ENCODE data around the gene NR2E3.

NR2E3 gene

DNA sequence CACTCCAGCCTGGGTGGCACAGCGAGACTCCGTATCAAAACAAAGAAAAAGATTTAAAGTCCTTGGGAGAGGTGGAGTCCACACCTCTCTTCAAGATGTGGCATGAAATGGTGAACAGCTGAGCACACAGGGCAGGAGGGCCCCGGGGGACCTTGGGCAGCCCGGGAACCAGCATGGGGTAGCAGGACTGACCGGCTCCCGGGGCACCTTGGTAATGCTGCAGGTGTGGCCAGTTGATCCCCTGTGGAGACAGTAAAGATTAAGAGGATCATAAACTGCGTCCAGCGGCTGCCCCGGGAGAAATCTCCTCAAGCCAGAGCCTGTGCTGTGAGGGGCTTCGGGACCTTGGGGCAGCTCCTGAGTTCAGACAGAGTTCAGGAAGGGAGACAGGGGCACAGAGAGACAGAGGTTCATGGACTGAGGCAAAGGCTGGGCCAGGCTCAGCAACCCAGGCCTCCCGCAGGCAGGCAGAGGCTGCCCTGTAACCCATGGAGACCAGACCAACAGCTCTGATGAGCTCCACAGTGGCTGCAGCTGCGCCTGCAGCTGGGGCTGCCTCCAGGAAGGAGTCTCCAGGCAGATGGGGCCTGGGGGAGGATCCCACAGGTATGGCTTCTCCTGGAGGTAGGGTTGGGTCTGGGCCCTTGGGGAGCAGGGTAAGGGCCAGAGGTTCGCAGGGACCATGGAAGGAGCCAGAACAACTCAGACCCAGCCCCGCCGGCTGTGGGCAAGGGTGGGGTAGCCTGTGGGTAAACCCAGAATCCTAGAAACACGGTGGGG, at the start of gene NR2E3:
Gene NR2E3 (plus strand): TSS at position 299 of the 780 bp plus-strand sequence. CDS start 190 bp downstream, at position 489.
- no peak for FAIRE-seq
- no peak for DNase-seq (ENCODE audit: insufficient read length, low spot score)

DNA sequence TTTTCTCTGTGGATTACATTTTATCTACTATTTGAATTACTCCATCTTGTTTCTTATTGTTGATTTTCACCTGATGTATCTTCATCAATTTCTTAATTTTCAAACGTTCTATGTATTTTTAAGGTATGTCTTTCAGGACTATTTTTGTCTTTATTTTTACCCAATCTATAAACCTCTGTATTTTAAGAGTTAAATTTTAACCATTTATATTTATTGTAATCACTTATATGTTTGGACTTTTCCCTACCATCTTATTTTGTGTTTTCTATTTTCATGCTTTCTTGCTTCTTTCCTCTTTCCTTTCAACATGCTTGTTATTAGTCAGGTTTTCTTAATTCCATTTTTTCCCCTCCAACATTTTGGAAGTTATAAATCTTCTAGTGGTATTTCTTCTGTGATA, 49.5 kb upstream of the NR2E3 start:
- FAIRE-seq (no peak), DNase-seq (ENCODE audit: insufficient read length, low spot score) (no peak)

DNA sequence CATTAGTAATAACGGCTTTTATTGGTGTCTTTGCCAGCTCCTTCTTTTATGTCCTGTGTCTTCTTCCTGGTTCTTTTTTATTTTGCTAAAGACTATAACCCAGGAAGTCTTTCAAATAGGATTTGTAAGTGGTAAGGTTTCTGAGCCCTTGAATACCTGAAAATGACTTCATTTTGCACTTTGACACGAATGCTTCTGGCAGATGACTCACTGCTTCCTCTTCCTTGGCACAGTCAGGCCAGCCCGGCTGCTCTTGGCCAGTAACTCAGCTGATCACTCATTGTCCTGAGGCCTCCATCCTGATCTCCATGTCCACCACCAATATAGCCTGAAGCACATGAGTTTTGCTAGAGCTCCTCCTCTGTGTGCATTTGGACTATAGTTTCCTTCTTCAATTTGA, 48.7 kb upstream of the NR2E3 start:
- FAIRE-seq (peak; percentile 90), DNase-seq (ENCODE audit: insufficient read length, low spot score) (peak; percentile 84)

DNA sequence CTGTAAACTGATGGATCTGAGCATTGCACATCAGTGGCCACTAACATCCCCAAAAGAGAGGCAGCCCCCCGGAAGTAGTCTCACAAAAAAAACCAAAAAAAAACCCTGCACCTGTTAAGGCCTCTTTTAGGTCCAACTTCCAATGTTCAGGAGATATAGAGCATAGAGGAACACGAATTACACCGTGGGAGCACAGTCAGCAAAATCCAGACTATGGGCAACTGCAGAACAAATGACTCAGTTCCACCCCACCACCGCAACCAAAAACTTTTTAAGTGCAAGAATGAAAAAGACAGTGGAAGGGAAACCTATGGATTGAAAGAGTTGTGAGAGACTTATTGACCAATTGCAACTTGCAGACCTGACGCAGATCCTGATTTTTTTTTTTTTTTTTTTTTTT, 42.2 kb upstream of the NR2E3 start:
- FAIRE-seq: no peak
- DNase-seq (ENCODE audit: insufficient read length, low spot score): no peak

DNA sequence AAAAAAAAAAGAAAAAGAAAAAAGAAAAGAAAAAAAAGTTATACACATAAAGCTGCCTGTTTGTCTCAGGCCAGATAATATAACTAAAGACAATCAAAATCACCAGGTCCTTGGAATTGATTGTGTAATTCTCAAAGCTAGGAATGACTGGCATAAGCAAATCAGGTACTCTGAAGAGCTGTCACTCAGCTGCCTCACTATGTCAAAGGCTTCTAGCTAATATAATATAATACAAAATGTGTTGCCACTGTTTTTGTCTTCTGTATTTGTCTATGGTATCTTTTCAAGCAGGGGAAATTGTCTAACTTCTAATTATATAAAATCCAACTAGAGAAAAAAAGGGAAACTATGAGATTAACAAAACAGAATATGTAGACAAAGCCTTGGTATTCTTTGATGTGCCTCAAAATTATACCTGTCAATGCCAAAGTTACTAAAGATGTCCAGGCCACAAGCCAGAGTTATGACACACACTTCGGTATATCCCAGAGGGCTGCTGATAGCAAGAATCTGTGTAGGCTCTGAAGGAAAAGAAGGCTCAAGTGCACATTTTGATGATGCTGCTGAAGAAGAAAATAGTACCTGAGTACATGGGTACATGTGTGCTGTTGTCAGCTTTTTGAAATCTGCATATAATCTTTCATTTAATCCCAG, 37.0 kb upstream of the NR2E3 start:
- peak; percentile 42 for FAIRE-seq
- DNase-seq (ENCODE audit: insufficient read length, low spot score): no peak

DNA sequence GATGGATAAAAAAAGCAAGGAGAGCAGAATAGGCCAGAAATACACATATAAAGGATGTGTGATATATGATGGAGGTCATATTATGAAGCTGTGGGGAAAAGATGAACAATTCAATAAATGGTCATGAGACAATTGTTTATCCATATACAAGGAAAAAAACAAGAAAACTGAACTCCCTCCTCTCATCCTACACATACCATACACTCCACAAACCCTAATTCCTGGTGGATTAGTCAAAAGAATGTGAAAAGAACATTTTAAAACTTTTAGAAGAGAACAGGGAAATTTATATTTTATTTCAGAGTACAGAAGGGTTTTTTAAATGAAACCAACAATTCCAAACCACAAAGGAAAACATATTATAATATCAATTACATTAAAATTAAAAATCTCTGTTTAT, 34.5 kb upstream of the NR2E3 start:
- no peak for FAIRE-seq
- no peak for DNase-seq (ENCODE audit: insufficient read length, low spot score)

DNA sequence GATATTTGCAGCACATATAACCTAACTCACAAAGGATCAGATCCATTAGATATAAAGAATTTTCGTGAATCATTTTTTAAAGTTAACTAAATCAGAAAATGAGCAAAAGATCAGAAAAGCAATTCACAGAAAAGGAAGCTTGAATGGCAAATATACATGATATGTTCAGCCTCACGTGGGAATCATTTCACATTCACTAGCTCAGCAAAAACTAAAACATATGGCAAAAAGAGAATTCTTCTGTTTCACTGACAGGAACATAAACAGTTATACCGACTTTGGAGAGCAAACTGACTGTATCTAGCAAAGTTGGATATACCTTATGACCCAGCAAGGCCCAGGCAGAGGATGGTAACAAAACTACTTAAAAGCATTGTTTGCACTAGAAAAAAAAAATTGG, 34.0 kb upstream of the NR2E3 start:
- DNase-seq (ENCODE audit: insufficient read length, low spot score): no peak
- FAIRE-seq: no peak

DNA sequence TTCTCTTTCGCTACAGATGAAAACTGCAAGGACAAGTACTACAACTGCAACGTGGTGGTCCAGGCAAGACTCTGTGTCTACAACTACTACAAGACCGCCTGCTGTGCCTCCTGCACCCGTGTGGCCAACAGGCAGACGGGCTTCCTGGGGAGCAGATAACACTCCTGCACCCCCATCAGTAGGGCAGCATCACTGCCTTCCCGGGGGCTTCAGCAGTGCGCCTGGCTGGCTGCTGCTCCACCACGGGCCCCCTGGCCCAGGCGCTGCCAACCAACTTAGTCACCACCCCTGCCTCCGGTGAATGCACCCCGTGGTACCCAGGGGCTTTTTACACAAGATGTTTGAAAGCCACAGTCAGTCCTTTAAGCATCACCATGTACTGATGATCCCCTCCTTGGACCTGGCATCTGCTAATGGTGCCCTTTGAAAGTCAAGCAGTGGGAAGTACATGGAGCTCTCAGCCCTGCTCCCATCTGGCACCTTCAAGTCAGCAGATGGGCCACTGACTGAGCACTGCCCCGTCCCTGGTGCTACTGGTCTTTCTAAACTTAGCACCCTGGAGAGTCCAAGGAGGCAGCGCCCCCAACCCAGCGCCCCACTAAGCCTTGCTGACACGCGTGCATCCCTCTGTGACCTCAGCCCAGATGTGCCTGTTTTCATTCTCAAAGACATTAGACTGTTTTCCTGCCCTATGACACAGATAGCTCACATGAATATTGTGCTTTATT, 33.0 kb upstream of the NR2E3 start:
- DNase-seq (ENCODE audit: insufficient read length, low spot score) (no peak), FAIRE-seq (no peak)

DNA sequence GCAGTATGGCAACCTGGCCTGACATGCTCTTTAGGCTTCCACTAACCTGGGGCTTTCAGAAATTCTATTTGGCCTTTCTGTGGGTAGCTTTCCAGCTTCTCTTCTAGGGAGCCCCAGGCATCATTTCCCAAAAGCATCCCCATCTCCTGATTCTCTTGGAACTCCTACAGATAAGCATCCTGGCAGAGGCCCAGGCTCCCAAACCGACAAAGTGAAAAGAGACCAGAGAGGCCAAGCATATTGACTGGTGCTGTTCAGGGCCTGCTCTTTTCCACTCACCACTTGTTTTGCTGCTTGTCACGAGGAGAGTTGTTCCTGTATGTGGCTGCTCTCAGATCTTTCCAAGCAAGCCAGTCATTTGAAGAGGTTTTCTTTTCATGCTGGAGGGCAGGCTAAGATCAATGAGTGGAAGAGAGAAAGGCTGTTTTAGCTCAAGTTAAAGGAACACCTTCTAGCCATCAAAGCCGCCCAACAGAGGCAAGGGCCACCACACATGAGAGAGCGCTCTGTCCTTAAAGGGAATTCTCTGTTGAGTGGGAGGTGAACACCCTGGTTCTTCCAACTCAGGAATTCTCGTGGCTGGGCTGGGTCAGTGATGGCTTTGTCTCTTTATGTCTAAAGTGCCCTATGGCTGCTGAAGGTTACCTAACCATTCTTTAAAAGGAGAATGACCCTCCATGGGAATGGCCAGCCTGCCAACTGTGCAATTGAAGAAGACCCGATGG, 31.1 kb upstream of the NR2E3 start:
- FAIRE-seq: no peak

DNA sequence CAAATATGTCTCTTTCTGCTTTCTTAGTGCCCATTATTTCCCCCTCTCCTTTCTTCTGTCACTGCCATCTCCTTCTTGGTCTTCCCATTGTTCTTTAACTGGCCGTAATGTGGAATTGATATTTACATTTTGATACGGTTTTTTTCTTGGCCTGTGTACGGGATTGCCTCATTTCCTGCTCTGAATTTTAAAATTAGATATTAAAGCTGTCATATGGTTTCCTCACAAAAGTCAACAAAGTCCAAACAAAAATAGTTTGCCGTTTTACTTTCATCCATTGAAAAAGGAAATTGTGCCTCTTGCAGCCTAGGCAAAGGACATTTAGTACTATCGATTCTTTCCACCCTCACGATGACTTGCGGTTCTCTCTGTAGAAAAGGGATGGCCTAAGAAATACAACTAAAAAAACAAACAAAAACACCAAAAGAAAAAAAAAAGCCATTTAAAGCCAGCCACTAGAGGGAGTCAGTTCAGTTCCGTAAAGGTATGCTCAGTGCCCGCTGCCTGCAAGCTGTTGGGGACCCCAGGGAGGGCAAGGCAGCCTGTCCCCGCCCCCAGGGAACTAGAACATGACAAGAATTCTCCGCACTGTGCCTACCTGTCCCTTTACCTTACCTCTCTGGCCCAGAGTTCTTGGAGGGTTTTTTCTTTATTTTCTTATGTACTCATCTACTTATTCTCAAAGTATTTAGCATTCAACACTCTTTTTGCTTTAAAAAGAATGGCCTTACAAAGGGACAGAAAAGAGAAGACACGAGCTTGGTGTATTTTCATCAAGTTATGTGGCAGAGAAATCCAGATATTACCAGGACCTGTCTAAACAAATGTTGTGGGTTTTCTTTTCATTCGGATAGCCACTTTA, 30.0 kb upstream of the NR2E3 start:
- DNase-seq (ENCODE audit: insufficient read length, low spot score) (peak; percentile 67), FAIRE-seq (no peak)

More for the DNA sequence above, 31.1 kb upstream of the NR2E3 start:
- no peak for DNase-seq (ENCODE audit: insufficient read length, low spot score)

DNA sequence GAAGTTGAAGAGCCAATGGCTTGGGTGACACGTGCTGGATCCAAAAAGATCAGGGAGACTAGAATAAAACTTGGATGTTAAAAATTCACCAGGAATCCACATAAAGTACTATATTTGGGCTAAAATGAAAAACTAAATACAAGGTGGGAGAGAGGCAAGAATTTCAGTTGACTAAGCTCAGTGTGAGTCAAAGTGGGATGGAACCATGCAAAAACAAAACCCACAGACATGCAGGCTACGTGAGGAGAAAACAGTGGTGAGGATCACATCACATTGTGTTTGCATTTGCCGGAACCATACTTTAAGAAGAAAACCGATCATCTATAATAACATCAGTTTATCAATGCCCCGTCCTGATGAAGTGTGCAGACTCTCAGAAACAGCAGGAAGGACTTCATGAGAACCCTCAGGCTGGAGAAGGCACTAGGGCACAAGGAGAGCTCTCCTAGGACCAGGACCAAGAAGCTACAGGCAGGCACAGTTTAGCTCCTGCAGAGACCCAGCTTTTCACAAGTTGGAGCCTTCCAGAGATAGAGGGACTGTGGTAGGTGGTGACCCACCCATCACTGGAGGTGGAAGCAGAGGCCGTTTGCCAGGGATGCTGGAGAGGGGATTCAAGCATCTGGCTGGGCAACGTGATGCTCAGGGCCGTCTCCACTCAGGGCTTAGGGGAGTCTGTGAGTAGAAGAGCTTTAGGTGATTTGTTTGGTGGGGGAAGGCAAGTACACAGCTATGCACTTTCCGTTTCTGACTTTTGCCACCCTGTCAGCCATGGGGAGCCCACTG, 29.0 kb upstream of the NR2E3 start:
- DNase-seq (ENCODE audit: insufficient read length, low spot score): no peak
- no peak for FAIRE-seq

DNA sequence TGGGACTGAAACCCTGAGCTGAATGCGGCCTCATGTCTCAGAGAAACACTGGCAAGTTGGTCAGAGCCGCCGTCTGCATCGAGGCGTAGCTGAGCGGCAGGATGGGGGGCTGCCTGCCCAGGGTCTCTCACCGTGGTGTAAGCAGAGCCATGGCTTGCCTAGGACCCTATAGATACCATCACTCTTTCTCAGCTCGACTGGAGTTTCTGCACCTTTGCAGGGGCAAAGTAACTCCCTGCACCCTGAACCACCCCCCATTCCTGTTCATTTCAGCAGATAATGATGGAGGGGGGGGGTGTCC, 28.4 kb upstream of the NR2E3 start:
- FAIRE-seq: no peak
- no peak for DNase-seq (ENCODE audit: insufficient read length, low spot score)

DNA sequence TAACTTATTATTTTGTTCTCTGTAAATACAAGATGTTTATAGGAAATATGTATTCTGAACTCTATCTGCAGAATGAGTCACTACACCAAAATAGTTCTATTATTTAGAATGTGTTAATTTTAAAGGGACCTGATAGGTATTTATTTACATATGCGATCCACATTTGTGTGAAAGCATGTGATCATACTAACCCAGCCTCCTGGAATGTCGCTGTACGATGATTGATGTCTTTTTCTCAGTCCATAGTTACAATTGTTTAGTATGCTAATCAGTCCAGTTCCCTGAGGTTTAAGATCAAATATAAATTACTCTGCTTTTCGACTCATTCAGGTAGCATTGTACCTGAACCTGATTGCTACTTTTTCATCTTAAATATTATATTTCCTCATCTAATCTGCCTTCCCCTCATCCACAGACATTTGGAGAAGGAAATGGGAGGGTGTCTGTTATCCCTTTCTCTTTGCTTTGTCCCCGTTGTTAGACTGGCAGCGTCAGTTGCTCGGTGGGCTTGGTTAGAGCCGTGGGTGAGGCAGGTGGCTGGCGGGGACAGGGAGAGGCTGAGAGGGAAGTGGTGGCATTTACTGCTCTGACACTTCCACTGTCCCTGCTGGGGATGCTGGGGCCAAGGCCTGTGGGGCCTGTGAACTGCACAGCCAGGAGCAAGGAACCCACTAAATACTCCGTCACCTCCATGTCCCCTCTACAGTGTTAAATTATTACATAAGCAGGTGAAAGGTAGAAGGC, 27.8 kb upstream of the NR2E3 start:
- no peak for DNase-seq (ENCODE audit: insufficient read length, low spot score)
- no peak for FAIRE-seq

DNA sequence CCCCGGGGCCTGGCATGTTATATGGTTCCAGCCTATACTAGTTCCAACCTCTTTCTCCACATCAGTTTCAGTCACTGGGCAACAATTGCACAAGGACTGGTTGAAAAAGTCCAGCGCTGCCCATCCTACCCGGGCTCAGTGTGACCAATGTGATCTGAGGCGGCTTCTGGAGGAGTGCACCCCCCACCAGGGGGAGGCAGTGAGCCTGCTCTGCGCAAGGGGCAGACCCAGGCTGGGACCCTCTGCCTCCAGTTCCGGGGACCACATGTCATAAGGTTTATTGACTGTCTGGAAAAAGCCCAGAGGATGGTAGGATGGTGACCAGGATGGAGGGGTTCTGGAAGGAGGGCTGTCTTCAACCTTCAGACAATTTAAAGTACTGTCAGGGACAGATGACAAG, 25.6 kb upstream of the NR2E3 start:
- no peak for DNase-seq (ENCODE audit: insufficient read length, low spot score)
- peak; percentile 80 for FAIRE-seq

DNA sequence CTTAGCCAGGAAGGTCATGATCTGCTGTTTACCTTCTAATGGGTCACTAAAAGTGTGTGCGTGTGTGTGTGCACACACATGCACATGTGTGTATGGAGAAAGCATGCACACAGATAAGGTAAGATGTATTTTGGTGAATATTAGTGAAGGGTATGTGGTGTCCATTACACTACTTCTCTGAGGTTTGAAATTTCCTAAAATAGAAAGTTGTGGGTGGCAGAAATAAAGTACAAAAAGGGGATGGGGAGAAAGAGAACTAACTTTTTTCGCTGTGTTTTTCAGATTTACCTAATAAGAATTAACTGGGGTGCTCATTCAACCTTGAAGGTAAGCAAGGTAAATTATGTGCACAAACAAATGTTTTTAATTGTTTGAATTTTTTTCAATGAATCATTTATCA, 24.4 kb upstream of the NR2E3 start:
- no peak for DNase-seq (ENCODE audit: insufficient read length, low spot score)

DNA sequence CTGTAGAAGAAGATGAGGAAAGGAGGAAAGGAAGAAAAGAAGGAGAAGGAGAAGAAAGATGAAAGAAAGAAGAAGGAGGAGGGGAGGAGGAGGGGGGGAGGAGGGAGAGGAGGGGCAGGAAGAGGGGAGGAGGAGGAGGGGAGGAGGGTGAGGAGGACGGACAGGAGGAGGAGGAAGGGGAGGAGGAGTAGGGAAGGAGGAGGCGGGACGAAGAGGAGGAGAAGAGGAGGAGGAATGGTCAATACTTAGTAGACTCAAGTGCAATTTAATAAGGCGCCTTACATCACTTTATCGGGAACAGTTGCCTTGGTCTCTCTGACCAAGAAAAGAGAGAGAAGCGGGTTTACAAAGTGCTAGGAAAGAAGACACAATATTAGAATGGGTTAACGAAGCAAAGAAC, 23.7 kb upstream of the NR2E3 start:
- no peak for DNase-seq (ENCODE audit: insufficient read length, low spot score)
- FAIRE-seq: no peak

More for the DNA sequence above, 24.4 kb upstream of the NR2E3 start:
- FAIRE-seq: peak; percentile 4

DNA sequence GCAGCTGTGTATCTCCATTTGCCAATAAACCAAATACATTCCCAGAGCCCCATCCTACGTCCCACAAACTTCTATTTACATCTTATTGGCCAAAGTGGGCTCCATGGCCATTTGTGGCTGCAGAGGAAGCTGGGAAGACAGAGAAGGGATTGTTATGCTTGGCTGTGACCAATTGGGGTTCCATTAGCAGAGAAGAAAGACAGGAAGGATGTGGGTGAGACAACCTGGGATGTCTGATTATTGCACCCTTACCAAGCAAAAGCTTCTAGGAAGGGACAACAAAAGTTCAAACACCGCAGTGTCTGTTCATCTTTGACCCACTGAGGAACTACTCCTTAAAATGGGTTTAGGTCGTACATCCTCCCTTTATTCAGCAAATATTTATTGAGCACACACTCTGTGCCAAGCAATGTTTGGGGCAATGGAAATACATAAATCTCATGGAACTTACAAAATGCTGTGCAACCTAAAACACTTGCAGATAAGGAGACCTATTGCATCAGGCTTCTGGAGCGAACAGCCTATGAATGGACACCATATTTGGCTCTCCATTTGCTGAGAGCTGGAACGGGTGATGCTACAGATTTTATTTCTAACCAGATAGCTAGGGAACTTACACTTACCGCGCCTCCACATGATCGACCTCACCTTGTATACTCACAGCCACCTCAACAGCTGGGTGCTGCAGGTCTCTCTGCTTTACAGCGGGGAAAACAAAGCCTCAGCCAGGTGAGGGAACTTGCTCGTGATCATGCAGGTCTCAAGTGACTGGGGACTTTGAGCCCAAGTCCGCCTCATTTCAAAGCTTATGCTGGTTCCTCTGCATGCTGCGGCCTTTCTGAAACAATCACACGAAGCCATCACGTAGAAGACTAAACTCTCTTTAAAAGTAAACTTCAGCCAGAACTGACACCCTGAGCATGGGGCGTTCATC, 21.4 kb upstream of the NR2E3 start:
- no peak for DNase-seq (ENCODE audit: insufficient read length, low spot score)
- FAIRE-seq: no peak

DNA sequence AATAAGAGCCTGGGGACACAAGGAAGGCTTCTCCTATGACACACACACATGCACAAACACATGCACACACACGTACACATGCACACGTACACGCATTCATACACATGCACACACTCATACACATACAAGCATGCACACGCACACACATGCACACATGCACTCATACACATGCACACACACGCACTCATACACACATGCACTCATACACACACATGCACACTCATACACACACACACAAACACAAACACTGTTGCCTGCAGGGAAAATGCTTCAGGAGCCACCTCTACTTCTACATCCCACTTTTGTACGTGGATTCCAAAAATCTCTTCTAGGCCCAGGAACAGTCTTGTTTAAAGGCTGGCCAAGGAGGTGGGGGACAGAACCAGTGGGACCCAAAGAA, 20.7 kb upstream of the NR2E3 start:
- FAIRE-seq: peak; percentile 98
- no peak for DNase-seq (ENCODE audit: insufficient read length, low spot score)
